Measurements from ENCODE around the gene CCDC97. TPM values are rescaled to one million over a fixed set of nuclear protein-coding genes. Genes with fewer than 3 reads are reported as not detected.

The CCDC97 gene
- total RNA-seq, 1 experiment from 2014 or later: 25.5 TPM

- no peak overlapping the region for H3K27ac ChIP-seq (ENCODE audit: low read length)
- BruUV-seq (replicated peaks): no TSS peak
- in situ Hi-C loops (cut with HindIII; ENCODE audit: low pct_unique_long_range_greater_than_20kb, low sequenced_read_pairs) (no loop called here), intact Hi-C loops (cut with micrococcal nuclease; ENCODE audit: unreplicated experiment) (no loop called here)
- H3K36me3 ChIP-seq (ENCODE audit: control insufficient read depth, insufficient read depth, low read length): no peaks in the 10 kb centered on the region
- H3K4me1 ChIP-seq (ENCODE audit: control insufficient read depth, insufficient read depth, low read length): no peaks in the 10 kb centered on the region
- H3K9me3 ChIP-seq (ENCODE audit: control insufficient read depth, insufficient read depth, low read depth, low read length): no peaks in the 10 kb centered on the region
- ChIA-PET CTCF (no interaction called here), POLR2A (no interaction called here)
- no peak for ATAC-seq
- DNase-seq (ENCODE audit: low read depth, low spot score): no peak
- no peak for TF ChIP-seq SIN3A (IDR thresholded peaks at IDR 0.05; ENCODE audit: borderline replicate concordance, insufficient read depth, low read depth, low read length)
- TF ChIP-seq TCF7L2 (IDR thresholded peaks at IDR 0.05; ENCODE audit: low read depth, low read length): no peak
- no peak for TF ChIP-seq POLR2AphosphoS5 (IDR thresholded peaks at IDR 0.05; ENCODE audit: low read depth, low read length)
- TF ChIP-seq CTCF (IDR thresholded peaks at IDR 0.05): no peak
- no peak for TF ChIP-seq REST (IDR thresholded peaks at IDR 0.05; ENCODE audit: insufficient read depth in 1 of 2, low read depth in 2 of 2, low read length in 1 of 2)
- H3K27me3 ChIP-seq (ENCODE audit: control insufficient read depth, insufficient read depth, low read length): no peaks in the 10 kb centered on the region
- H3K4me3 ChIP-seq (ENCODE audit: low read depth in 2 of 2, low read length in 2 of 2): no peak overlapping the region
Measured at GRCh38 chr19:41316306-41316920, 6.4 kb downstream of the CCDC97 start.

GRCh38 chr19:41318696-41319499 lies 8.9 kb downstream of the CCDC97 start:
- in situ Hi-C loops (cut with HindIII; ENCODE audit: low pct_unique_long_range_greater_than_20kb, low sequenced_read_pairs) (no loop called here), intact Hi-C loops (cut with micrococcal nuclease; ENCODE audit: unreplicated experiment) (no loop called here)
- no peak for ATAC-seq
- H3K36me3 ChIP-seq (ENCODE audit: control insufficient read depth, insufficient read depth, low read length): no peaks in the 10 kb centered on the region
- ChIA-PET POLR2A (no interaction called here), CTCF (no interaction called here)
- TF ChIP-seq REST (IDR thresholded peaks at IDR 0.05; ENCODE audit: insufficient read depth in 1 of 2, low read depth in 2 of 2, low read length in 1 of 2): no peak
- no peak for TF ChIP-seq CTCF (IDR thresholded peaks at IDR 0.05)
- no peak for TF ChIP-seq POLR2AphosphoS5 (IDR thresholded peaks at IDR 0.05; ENCODE audit: low read depth, low read length)
- no peak for TF ChIP-seq SIN3A (IDR thresholded peaks at IDR 0.05; ENCODE audit: borderline replicate concordance, insufficient read depth, low read depth, low read length)
- no peak for TF ChIP-seq TCF7L2 (IDR thresholded peaks at IDR 0.05; ENCODE audit: low read depth, low read length)
- no peak overlapping the region for H3K4me3 ChIP-seq (ENCODE audit: low read depth in 2 of 2, low read length in 2 of 2)
- no peak overlapping the region for H3K27ac ChIP-seq (ENCODE audit: low read length)
- peaks cover 20% of the 10 kb centered on the region for H3K4me1 ChIP-seq (ENCODE audit: control insufficient read depth, insufficient read depth, low read length)
- no peaks in the 10 kb centered on the region for H3K27me3 ChIP-seq (ENCODE audit: control insufficient read depth, insufficient read depth, low read length)
- no TSS peak for BruUV-seq (replicated peaks)
- no peaks in the 10 kb centered on the region for H3K9me3 ChIP-seq (ENCODE audit: control insufficient read depth, insufficient read depth, low read depth, low read length)
- DNase-seq (ENCODE audit: low read depth, low spot score): no peak
